ENCODE results near the gene TIMM29.
"Not testable (repeated sequence)": the region's sequence is repeated elsewhere in the genome, so short reads cannot be mapped to it uniquely, and the experiment has no call there.

TIMM29 gene

DNA sequence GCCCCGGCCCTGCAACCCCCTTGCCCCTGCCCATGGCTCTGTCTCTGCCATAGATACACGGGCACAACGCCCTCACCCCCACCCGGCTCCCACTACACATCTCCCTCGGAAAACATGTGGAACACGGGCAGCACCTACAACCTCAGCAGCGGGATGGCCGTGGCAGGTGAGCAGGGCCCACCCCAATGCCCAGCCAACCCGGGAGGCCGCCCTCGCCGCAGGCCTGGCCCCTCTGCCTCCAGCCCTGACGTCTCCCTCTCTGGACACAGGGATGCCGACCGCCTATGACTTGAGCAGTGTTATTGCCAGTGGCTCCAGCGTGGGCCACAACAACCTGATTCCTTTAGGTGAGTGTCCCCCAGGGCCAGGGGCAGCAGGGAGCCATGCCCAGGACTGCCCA lies 7.8 kb upstream of the TIMM29 start:
- H3K4me3 Mint-ChIP-seq, result no peak overlapping the region
- H3K36me3 Mint-ChIP-seq (ENCODE audit: low read depth), result peaks cover 10% of the 10 kb centered on the region
- no peak overlapping the region for H3K27ac Mint-ChIP-seq
- H3K27me3 Mint-ChIP-seq, result no peaks in the 10 kb centered on the region
- H3K9me3 Mint-ChIP-seq, result no peaks in the 10 kb centered on the region
- H3K4me1 Mint-ChIP-seq (ENCODE audit: low read depth), result no peaks in the 10 kb centered on the region

DNA sequence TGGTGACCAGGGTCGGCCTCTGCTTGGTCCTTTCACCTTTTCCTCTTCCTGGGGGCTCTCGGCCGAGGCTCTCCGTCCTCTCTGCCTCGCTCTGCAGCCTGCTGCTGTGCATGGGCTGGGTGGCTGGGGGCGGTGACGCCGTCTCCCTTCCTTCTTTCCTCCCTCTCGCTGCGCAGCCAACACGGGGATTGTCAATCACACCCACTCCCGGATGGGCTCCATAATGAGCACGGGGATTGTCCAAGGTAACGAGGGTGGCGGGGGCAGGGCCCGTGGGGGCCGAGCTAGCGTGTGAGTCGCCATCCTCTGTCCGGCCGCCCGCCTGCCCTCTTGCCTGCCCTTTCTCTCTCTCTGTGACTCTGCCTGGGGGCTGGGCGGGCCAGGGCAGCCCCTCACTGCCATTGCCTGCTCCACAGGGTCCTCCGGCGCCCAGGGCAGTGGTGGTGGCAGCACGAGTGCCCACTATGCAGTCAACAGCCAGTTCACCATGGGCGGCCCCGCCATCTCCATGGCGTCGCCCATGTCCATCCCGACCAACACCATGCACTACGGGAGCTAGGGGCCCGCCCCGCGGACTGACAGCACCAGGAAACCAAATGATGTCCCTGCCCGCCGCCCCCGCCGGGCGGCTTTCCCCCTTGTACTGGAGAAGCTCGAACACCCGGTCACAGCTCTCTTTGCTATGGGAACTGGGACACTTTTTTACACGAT lies 7.3 kb upstream of the TIMM29 start:
- Mint-ChIP-seq H3K9me3 (no peaks in the 10 kb centered on the region), H3K27ac (no peak overlapping the region), H3K36me3 (ENCODE audit: low read depth) (peaks cover 10% of the 10 kb centered on the region), H3K4me3 (no peak overlapping the region), H3K27me3 (no peaks in the 10 kb centered on the region), H3K4me1 (ENCODE audit: low read depth) (no peaks in the 10 kb centered on the region)

DNA sequence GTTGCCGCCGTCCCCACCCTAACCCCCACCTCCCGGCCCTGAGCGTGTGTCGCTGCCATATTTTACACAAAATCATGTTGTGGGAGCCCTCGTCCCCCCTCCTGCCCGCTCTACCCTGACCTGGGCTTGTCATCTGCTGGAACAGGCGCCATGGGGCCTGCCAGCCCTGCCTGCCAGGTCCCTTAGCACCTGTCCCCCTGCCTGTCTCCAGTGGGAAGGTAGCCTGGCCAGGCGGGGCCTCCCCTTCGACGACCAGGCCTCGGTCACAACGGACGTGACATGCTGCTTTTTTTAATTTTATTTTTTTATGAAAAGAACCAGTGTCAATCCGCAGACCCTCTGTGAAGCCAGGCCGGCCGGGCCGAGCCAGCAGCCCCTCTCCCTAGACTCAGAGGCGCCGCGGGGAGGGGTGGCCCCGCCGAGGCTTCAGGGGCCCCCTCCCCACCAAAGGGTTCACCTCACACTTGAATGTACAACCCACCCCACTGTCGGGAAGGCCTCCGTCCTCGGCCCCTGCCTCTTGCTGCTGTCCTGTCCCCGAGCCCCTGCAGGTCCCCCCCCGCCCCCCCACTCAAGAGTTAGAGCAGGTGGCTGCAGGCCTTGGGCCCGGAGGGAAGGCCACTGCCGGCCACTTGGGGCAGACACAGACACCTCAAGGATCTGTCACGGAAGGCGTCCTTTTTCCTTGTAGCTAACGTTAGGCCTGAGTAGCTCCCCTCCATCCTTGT lies 6.5 kb upstream of the TIMM29 start:
- no peaks in the 10 kb centered on the region for H3K27me3 Mint-ChIP-seq
- peak overlapping the region; percentile 16 for H3K27ac Mint-ChIP-seq
- no peaks in the 10 kb centered on the region for H3K9me3 Mint-ChIP-seq
- H3K4me3 Mint-ChIP-seq, result no peak overlapping the region
- peaks cover under 1% of the 10 kb centered on the region for H3K4me1 Mint-ChIP-seq (ENCODE audit: low read depth)
- peaks cover 10% of the 10 kb centered on the region for H3K36me3 Mint-ChIP-seq (ENCODE audit: low read depth)

DNA sequence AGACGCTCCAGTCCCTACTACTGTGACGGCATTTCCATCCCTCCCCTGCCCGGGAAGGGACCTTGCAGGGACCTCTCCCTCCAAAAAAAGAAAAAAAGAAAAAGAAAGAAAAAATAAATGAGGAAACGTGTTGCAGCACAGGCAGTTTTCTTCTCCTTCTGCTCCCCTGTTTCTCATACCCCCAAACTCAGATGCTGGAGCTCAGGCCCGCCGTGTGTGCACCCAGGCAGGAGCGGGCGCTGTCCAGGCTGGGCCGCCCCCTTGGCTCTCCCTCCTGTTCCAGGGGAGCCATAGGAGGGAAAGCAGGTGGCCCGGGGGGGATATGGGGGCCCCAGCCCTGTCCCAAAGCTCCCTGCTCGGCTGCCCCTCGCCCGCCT lies 6.0 kb upstream of the TIMM29 start:
- Mint-ChIP-seq H3K36me3 (ENCODE audit: low read depth) (peaks cover 6% of the 10 kb centered on the region), H3K9me3 (no peaks in the 10 kb centered on the region), H3K4me1 (ENCODE audit: low read depth) (peaks cover 5% of the 10 kb centered on the region), H3K27ac (peak overlapping the region; percentile 16), H3K27me3 (no peaks in the 10 kb centered on the region), H3K4me3 (no peak overlapping the region)

DNA sequence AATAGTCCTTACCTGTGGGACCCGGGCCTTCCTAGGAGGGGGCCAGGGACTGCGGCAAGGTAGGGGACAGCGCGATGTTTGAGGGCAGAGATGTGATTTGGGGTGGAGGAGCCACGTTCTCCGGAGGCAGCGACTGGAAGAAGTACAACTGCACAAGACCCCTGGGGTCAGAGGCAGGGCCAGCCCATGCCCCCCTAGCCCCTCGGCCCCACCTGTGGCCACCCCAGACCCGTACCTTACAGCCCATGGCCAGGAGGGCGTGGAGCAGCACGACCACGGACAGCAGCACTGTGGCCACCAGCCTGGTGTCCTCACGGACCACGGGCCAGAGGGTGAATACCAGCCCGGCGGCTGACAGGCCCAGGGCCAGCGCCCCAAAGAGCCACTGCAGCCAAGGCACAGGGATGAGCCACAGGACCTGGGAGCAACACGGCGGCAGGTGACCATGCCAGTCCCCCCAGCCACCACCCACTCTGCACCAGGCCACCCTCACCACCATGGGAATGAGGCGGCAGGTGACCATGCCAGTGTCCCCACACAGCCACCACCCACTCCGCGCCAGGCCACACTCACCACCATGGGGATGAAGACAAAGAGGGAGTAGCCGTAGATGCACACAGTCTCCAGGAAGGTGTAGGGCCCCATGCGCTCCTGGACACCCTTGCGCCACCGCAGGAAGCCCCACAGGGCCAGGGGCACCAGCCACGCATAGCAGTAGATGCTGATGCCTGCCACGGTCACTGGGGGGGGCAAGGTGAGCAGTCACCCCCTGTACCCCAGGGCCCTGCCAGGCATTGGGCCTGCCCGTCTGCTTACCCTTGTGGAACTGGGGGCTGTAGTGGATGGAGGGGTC lies 5.1 kb upstream of the TIMM29 start:
- peaks cover 9% of the 10 kb centered on the region for H3K4me1 Mint-ChIP-seq (ENCODE audit: low read depth)
- peaks cover 5% of the 10 kb centered on the region for H3K36me3 Mint-ChIP-seq (ENCODE audit: low read depth)
- H3K27me3 Mint-ChIP-seq, result no peaks in the 10 kb centered on the region
- no peak overlapping the region for H3K27ac Mint-ChIP-seq
- no peak overlapping the region for H3K4me3 Mint-ChIP-seq
- no peaks in the 10 kb centered on the region for H3K9me3 Mint-ChIP-seq

DNA sequence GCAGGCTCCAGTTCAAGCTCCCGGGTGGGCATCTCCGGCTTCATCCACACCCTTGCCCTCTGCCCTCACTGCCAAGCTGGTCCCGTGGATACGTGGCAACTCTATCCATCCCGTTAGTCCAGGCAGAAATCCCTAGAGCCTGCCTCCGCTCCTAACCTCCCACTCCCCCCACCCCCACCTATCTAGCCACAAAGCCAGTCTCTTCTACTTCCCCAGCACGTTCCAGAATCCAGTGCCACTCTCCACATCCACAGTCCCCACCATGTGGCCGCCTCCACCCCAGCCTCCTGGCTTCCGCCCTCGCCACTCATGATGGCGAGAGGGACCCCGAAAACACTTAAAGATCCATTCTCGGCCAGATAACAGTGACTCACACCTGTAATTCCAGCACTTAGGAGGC lies 4.0 kb upstream of the TIMM29 start:
- Mint-ChIP-seq H3K36me3 (ENCODE audit: low read depth) (peaks cover 5% of the 10 kb centered on the region), H3K9me3 (no peaks in the 10 kb centered on the region), H3K27me3 (no peaks in the 10 kb centered on the region), H3K4me3 (no peak overlapping the region), H3K27ac (no peak overlapping the region), H3K4me1 (ENCODE audit: low read depth) (peaks cover 12% of the 10 kb centered on the region)

DNA sequence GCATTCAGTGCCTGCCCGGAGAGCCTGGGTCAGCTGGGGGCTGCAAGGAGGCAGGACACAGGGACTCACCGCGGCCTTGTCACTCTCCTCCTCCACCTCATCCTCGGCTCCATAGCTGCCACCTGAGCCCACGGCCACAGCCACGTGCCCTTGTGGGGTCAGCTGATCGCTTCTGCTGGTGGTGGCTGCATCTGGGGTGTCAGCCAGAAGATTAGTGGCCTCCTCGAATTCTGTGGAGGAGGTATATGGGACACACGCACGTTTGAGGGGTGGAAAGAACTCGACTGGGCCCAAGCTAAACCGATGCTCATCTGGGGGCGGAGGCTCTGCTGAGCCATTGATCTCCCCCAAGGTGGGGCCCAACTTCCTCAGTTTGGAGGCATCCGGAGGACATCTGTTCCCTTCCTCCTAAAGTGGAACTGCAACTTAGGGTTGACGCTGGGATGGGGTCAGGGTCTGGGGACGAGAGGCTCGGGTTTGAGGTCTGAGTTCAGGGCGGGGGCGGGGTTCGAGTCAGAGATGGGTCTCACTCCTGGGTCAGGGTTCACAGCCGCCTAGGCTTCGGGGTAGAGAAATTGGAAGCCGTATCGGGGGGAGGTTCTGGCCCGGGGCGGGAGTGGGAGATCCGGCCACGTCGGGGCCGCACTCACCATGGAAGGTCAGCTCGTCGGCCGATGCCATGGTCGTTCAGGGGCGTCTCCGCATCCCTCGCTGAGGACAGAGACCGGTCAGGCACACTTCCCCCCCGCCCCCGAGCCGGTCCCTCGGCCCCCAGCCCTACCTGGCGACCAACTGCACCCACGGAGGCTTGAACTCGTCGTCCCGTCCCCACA lies 665 bp upstream of the TIMM29 start:
- Mint-ChIP-seq H3K9me3 (no peaks in the 10 kb centered on the region), H3K4me1 (ENCODE audit: low read depth) (peaks cover 23% of the 10 kb centered on the region), H3K36me3 (ENCODE audit: low read depth) (peaks cover 9% of the 10 kb centered on the region), H3K27ac (peak overlapping the region; percentile 81), H3K27me3 (no peaks in the 10 kb centered on the region), H3K4me3 (peak overlapping the region; percentile 90)

DNA sequence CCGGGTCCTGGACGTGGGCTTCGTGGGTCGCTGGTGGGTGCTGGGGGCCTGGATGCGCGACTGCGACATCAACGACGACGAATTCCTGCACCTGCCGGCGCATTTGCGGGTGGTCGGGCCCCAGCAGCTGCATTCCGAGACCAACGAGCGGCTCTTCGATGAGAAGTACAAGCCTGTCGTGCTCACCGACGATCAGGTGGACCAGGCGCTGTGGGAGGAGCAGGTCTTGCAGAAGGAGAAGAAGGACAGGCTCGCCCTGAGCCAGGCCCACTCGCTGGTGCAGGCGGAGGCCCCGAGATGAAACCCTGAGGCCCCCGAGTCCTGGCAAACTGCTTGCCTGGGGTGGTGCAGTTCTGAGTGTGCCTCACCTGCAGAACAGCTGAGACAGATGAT lies 787 bp downstream of the TIMM29 start:
- Mint-ChIP-seq H3K36me3 (ENCODE audit: low read depth) (peaks cover 9% of the 10 kb centered on the region), H3K27me3 (no peaks in the 10 kb centered on the region), H3K4me3 (peak overlapping the region; percentile 90), H3K4me1 (ENCODE audit: low read depth) (peaks cover 23% of the 10 kb centered on the region), H3K9me3 (no peaks in the 10 kb centered on the region), H3K27ac (peak overlapping the region; percentile 31)

DNA sequence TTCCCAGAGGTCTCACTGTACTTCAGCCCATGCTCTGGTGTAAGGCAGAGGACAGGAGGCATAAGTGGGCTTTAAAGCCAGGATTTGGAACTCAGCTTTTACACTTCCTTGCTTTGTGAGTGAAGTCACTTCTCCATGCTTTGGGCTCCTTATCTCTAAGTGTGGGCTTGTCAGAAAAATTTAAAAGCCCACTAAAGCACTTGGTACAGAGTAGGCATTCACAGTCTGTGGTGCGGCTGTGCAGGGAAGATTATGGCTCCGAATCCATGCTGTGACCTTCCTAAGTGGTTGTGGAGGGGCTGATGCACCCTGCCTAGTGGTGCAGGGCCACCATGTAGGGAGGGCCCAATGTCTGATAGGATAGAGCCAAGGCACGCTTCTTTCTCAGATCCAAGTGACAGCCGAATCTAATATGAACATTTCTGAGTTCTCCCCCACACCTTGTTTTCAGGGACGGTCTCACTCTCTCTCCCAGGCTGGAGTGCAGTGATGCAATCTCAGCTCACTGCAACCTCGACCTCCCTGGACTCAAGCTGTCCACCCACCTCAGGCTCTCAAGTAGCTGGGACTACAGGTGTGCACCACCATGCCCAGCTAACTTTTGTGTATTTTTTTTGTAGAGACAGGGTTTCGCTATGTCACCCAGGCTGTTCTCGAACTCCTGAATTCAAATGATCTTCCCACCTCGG lies 6.9 kb downstream of the TIMM29 start:
- Mint-ChIP-seq H3K27ac (no peak overlapping the region), H3K36me3 (ENCODE audit: low read depth) (peaks cover 7% of the 10 kb centered on the region), H3K4me3 (no peak overlapping the region), H3K4me1 (ENCODE audit: low read depth) (peaks cover 7% of the 10 kb centered on the region), H3K27me3 (no peaks in the 10 kb centered on the region), H3K9me3 (no peaks in the 10 kb centered on the region)

DNA sequence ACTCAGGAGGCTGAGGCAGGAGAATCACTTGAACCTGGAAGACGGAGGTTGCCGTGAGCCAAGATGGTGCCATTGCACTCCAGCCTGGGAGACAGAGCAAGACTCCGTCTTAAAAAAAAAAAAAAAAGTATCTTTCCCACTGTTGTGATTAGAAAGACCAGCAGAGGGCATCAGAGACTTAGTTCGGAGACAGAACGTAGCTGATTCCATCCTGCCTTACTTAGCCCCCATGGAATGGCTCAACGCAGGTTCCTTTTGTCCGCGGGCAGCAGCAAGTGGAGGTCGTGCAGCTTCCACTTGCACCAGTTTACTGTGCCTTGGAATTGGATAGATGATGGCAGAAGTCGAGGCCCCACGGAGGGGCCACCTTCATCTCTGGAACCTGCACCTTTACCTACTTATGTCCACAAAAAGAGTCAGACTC lies 8.1 kb downstream of the TIMM29 start:
- Mint-ChIP-seq H3K4me1 (ENCODE audit: low read depth) (peaks cover 3% of the 10 kb centered on the region), H3K27ac (no peak overlapping the region), H3K36me3 (ENCODE audit: low read depth) (peaks cover 3% of the 10 kb centered on the region), H3K27me3 (no peaks in the 10 kb centered on the region), H3K9me3 (no peaks in the 10 kb centered on the region), H3K4me3 (no peak overlapping the region)

DNA sequence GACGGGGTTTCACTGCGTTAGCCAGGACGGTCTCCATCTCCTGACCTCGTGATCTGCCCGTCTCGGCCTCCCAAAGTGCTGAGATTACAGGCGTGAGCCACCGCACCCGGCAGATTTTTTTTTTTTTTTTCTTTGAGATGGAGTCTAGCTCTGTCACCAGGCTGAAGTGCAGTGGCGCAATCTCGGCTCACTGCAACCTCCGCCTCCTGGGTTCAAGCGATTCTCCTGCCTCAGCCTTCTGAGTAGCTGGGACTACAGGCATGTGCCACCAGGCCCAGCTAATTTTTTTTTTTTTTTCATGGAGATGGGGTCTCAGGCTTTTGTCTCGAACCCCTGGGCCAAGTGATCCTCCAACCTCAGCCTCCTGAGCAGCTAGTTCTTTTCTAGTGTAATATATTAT lies 13.0 kb downstream of the TIMM29 start:
- not testable (repeated sequence) for H3K4me1 Mint-ChIP-seq (ENCODE audit: low read depth); H3K27me3 Mint-ChIP-seq; H3K4me3 Mint-ChIP-seq

DNA sequence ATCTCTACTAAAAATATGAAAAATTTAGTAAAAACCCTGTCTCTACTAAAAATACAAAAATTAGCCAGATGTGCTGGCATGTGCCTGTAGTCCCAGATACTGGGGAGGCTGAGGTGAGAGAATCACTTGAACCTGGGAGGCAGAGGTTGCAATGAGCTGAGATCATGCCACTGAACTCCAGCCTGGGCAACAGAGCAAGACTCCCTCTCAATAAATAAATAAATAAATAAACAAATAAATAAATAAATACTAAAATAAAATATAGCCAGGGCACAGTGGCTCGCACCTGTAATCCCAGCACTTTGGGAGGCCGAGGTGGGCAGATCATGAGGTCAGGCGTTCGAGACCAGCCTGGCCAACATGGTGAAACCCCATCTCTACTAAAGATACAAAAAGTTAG lies 14.8 kb downstream of the TIMM29 start:
- H3K27me3 Mint-ChIP-seq; H3K9me3 Mint-ChIP-seq; H3K4me3 Mint-ChIP-seq; H3K4me1 Mint-ChIP-seq (ENCODE audit: low read depth); H3K27ac Mint-ChIP-seq; H3K36me3 Mint-ChIP-seq (ENCODE audit: low read depth): not testable (repeated sequence)

More for the DNA sequence above, 13.0 kb downstream of the TIMM29 start:
- H3K9me3 Mint-ChIP-seq; H3K36me3 Mint-ChIP-seq (ENCODE audit: low read depth); H3K27ac Mint-ChIP-seq: not testable (repeated sequence)

DNA sequence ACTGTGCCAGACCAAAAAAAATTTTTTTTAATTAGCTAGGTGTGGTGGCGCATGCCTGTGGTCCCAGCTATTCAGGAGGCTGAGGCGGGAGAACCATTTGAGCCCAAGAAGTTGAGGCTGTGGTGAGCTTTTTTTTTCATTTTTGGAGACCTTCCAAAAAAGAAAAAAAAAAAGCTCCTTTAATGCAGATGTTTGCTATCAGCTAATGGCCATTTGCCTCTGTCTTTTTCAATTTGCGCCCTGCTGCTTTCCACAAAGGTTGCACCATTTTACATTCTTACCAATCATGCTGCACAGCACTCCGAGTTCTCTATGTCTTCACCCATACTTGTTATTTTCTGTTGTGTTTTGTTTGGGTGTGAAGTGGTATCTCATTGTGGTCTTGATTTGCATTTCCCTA lies 16.7 kb downstream of the TIMM29 start:
- no peaks in the 10 kb centered on the region for H3K36me3 Mint-ChIP-seq (ENCODE audit: low read depth)
- H3K27me3 Mint-ChIP-seq, result no peaks in the 10 kb centered on the region
- H3K9me3 Mint-ChIP-seq, result no peaks in the 10 kb centered on the region
- H3K4me1 Mint-ChIP-seq (ENCODE audit: low read depth), result peaks cover 8% of the 10 kb centered on the region
- no peak overlapping the region for H3K4me3 Mint-ChIP-seq
- H3K27ac Mint-ChIP-seq, result peak overlapping the region; percentile 48

Measured in stimulated activated naive CD8-positive, alpha-beta T cell treated with anti-CD3 and anti-CD28 coated beads, Interleukin-15, Interleukin-2, amounts not matched to agents 100 ng/mL and 50 ng/mL, for 24 hours (primary cell).